Thymus (tissue), 11 donors: ENCODE measurements around the gene SLC38A7. TPM values are rescaled to one million over a fixed set of nuclear protein-coding genes. Genes with fewer than 3 reads are reported as not detected.
A peak's percentile ranks its signal among the peaks of the same experiment; 100 is the strongest.

Source experiments
- DNase-seq, 9 donors: peaks; one replicate each; pipeline ENCODE4 v3.0.0-alpha.2; 2013; ENCODE audit warnings: low spot score in 9 of 9, low read depth in 6 of 9, missing footprints in 1 of 9
- H3K27ac ChIP-seq, 2 donors: one replicate each; pipeline ENCODE4 v1.5.1; 2013; ENCODE audit warnings: control low read depth in 1 of 2, low read depth in 1 of 2, low read length in 1 of 2, mild to moderate bottlenecking in 1 of 2, moderate library complexity in 1 of 2
- H3K27me3 ChIP-seq, 2 donors: one replicate each; pipeline ENCODE4 v1.5.1; 2013; ENCODE audit warnings: low read length in 1 of 2; ENCODE audit not compliant: control insufficient read depth in 2 of 2, insufficient read depth in 1 of 2
- H3K36me3 ChIP-seq, 2 donors: one replicate each; pipeline ENCODE4 v1.5.1; 2013; ENCODE audit warnings: low read length in 1 of 2, mild to moderate bottlenecking in 1 of 2, moderate library complexity in 1 of 2; ENCODE audit not compliant: control insufficient read depth in 2 of 2, insufficient read depth in 2 of 2
- H3K4me1 ChIP-seq, 2 donors: one replicate each; pipeline ENCODE4 v1.5.1; 2013; ENCODE audit warnings: low read length in 2 of 2; ENCODE audit not compliant: control insufficient read depth in 2 of 2, insufficient read depth in 2 of 2
- H3K4me3 ChIP-seq, 2 donors: one replicate each; pipeline ENCODE4 v1.5.1; 2013; ENCODE audit warnings: low read length in 2 of 2, control low read depth in 1 of 2, mild to moderate bottlenecking in 1 of 2
- H3K9me3 ChIP-seq, 2 donors: one replicate each; pipeline ENCODE4 v1.5.1; 2013; ENCODE audit warnings: low read length in 1 of 2, mild to moderate bottlenecking in 1 of 2; ENCODE audit not compliant: control insufficient read depth in 2 of 2, insufficient read depth in 1 of 2
- WGBS: extraction: QIAGEN DNeasy Blood & Tissue Kit; methylation state at CpG from one replicate; pipeline ENCODE4 v1.1.7; 2013; 5-methylcytosine and 5-hydroxymethylcytosine counted together
- polyA plus RNA-seq: library from polyadenylated mRNA; stranded (reverse); fragments of 200-250 nt; gene quantifications from one replicate; pipeline ENCODE4 v1.2.3, GENCODE V29; 2013
- total RNA-seq: library from RNA; stranded (reverse); fragments of 120-200 nt; gene quantifications from one replicate; pipeline ENCODE4 v1.2.4, GENCODE V29; 2013
- donor health status: healthy.

The SLC38A7 gene
- total and polyA plus RNA-seq, 2 donors, result 3.7 to 8.6 TPM

DNA sequence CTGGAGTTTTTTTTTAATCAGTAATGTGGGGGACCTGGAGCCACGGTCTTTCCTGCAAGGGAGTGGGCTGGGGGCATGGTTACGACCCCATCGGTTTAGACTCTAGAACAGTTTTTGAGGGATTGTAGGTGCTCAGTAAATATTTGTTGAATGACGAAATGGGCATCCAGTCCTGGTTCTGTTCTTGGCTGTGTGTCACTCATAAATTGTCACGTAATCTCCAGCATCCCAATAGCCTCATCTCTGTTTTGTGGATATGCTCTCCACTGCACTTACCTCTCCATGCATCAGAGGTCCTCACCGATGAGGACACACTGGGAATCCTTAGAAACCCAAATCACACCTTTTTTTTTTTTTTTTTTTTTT is 497 bp upstream of the SLC38A7 start:
- Histone ChIP-seq H3K27ac (no peak overlapping the region), H3K4me1 (peaks cover 11% of the 10 kb centered on the region in 2 donors), H3K9me3 (no peaks in the 10 kb centered on the region), H3K27me3 (no peaks in the 10 kb centered on the region), H3K36me3 (no peaks in the 10 kb centered on the region), H3K4me3 (no peak overlapping the region)
- WGBS, result 95% methylated on average over 6 of the region's 6 CpGs
- DNase-seq, result no peak

GRCh38 chr16:58684001-58684353 is 593 bp downstream of the SLC38A7 start:
- Histone ChIP-seq H3K27ac (peak overlapping the region in 1 of 2 donors; percentile 31), H3K4me3 (peak overlapping the region; percentile 57 to 83), H3K36me3 (peaks cover 0 to 5% of the 10 kb centered on the region in 2 donors), H3K27me3 (no peaks in the 10 kb centered on the region), H3K4me1 (peaks cover 11% of the 10 kb centered on the region in 2 donors), H3K9me3 (no peaks in the 10 kb centered on the region)
- WGBS, result 34% methylated on average over 3 of the region's 3 CpGs
- DNase-seq, result peak in 1 of 9 donors; percentile 8

GRCh38 chr16:58679763-58680162 is 4.8 kb downstream of the SLC38A7 start:
- peaks cover 8 to 11% of the 10 kb centered on the region in 2 donors for H3K4me1 ChIP-seq
- no peaks in the 10 kb centered on the region for H3K9me3 ChIP-seq
- 97% methylated on average over 16 of the region's 16 CpGs for WGBS
- no peaks in the 10 kb centered on the region for H3K27me3 ChIP-seq
- no peak overlapping the region for H3K4me3 ChIP-seq
- peaks cover 9 to 15% of the 10 kb centered on the region in 2 donors for H3K36me3 ChIP-seq
- H3K27ac ChIP-seq, result no peak overlapping the region
- no peak for DNase-seq

DNA sequence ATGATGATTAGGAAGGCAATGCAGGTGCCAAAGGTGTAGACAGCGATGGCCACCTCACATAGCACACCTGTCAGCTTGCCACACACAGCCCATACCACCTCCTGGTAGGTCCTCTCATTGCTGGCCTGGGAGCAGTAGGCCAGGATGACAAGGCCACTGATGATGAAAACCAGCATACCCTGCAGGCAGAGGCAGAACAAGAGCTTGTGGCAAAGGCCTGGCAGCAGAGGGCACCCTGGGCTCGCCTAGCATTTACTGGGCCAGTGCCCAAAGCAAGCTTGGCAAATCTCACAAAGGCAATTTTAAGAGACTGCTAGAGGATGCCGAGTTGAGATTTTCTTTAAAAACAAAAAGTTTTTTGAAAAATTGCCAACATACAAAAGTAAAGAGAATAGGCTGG is 5.9 kb downstream of the SLC38A7 start:
- no peak for DNase-seq
- Histone ChIP-seq H3K27ac (no peak overlapping the region), H3K4me1 (peaks cover 2 to 5% of the 10 kb centered on the region in 2 donors), H3K36me3 (peaks cover 10 to 15% of the 10 kb centered on the region in 2 donors), H3K9me3 (no peaks in the 10 kb centered on the region), H3K4me3 (no peak overlapping the region), H3K27me3 (no peaks in the 10 kb centered on the region)
- 97% methylated on average over 3 of the region's 3 CpGs for WGBS

DNA sequence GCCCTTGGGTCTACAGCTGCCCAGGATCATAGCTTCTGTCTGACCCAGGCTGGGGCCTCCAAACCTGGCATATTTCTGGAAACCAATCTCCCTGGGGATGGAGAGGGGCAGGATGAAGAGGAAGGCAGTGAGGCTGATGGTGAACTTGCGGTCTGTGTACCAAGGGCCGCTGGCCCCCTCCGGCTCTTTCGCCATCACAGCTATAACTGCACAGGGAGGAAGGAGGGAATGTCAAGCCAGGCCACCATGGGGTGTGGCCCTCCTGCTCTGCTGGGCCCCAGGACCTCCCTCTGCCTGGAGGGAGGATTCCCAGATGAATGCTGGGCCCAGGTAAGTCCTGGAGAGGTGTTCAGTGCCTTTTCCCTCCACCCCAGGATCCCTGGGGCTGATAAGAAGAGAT is 6.3 kb downstream of the SLC38A7 start:
- H3K27ac ChIP-seq, result no peak overlapping the region
- H3K9me3 ChIP-seq, result no peaks in the 10 kb centered on the region
- H3K4me3 ChIP-seq, result no peak overlapping the region
- H3K4me1 ChIP-seq, result peaks cover 0 to under 1% of the 10 kb centered on the region in 2 donors
- peaks cover 10 to 15% of the 10 kb centered on the region in 2 donors for H3K36me3 ChIP-seq
- H3K27me3 ChIP-seq, result no peaks in the 10 kb centered on the region
- DNase-seq, result no peak
- 98% methylated on average over 4 of the region's 4 CpGs for WGBS

DNA sequence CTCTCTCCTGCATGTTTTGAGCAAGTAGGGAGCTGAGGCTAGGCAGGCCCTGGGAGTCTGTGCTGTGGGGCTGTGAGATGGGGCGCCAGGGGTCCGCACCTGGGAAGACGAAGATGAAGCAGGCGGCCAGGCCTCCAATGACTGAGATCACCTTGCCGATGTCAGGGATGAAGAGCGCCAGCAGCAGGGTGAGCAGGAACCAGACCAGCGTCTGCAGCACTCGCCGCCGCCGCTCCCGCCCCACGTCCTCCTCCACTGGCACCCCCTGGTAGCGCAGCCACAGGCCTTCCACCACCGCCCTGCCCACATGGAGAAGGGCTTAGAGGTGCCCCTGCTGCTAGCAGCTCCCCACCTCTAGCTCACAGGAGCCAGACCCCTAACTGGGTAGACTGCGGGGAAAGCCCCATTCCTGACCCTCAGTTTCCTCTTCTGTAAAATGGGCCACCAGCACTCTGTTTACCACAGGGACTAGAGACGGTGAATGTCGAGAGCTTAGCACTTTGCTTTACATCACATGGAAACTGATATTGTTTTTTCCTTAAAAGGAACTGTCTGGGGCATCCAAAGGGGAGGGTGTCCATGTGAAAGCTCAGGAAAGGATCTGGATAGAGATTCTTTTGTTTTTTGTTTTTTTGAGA is 13.5 kb downstream of the SLC38A7 start:
- no peaks in the 10 kb centered on the region for H3K9me3 ChIP-seq
- H3K27ac ChIP-seq, result no peak overlapping the region
- peaks cover 3 to 4% of the 10 kb centered on the region in 2 donors for H3K36me3 ChIP-seq
- DNase-seq, result no peak
- no peak overlapping the region for H3K4me3 ChIP-seq
- H3K27me3 ChIP-seq, result no peaks in the 10 kb centered on the region
- WGBS, result 98% methylated on average over 18 of the region's 18 CpGs
- no peaks in the 10 kb centered on the region for H3K4me1 ChIP-seq

DNA sequence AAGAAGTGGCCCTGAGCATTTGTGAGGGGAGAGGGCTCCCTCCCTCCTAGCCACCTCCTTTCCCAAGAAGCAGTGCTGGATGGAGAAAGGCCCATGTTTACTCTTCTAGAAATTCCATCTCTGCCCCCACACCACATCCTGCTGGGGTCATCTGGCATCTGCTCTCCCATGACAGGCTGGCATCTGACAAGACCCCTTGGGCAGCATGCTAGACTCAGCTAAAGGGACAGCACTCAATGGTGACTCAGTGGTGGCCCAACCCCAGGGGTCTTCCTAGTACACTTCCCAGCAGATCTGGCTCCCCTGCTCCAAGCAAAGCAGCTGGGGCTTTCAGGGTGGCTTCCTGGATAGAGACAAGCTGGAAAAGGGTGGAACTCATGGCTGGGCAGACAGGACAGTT is 14.4 kb downstream of the SLC38A7 start:
- H3K36me3 ChIP-seq, result peaks cover 2 to 7% of the 10 kb centered on the region in 2 donors
- no peaks in the 10 kb centered on the region for H3K9me3 ChIP-seq
- no peaks in the 10 kb centered on the region for H3K4me1 ChIP-seq
- DNase-seq, result no peak
- no peak overlapping the region for H3K4me3 ChIP-seq
- no peaks in the 10 kb centered on the region for H3K27me3 ChIP-seq
- H3K27ac ChIP-seq, result no peak overlapping the region

DNA sequence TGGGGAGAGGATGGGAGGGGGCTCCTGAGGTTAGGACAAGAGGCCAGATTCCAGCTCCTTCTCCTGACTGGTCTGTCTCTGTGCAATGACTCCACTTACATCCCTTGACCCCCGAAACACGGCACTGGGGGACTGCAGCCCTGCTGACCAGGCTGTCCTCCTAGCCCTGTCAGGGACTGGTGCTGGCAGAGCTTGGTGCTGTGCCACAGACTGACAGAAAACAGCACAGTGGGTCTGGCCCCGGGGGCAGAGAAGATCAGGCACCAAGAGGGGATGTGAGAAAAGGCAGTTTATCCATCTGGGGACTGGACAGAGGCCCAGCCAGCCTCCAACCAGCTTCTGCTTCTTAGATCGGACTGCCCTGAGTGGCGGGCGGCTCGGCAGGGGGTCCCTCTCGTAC is 19.4 kb downstream of the SLC38A7 start:
- Histone ChIP-seq H3K27me3 (no peaks in the 10 kb centered on the region), H3K4me3 (no peak overlapping the region), H3K9me3 (no peaks in the 10 kb centered on the region), H3K4me1 (no peaks in the 10 kb centered on the region), H3K27ac (no peak overlapping the region), H3K36me3 (peaks cover 0 to 7% of the 10 kb centered on the region in 2 donors)
- 89% methylated on average over 8 of the region's 8 CpGs for WGBS
- DNase-seq, result no peak

DNA sequence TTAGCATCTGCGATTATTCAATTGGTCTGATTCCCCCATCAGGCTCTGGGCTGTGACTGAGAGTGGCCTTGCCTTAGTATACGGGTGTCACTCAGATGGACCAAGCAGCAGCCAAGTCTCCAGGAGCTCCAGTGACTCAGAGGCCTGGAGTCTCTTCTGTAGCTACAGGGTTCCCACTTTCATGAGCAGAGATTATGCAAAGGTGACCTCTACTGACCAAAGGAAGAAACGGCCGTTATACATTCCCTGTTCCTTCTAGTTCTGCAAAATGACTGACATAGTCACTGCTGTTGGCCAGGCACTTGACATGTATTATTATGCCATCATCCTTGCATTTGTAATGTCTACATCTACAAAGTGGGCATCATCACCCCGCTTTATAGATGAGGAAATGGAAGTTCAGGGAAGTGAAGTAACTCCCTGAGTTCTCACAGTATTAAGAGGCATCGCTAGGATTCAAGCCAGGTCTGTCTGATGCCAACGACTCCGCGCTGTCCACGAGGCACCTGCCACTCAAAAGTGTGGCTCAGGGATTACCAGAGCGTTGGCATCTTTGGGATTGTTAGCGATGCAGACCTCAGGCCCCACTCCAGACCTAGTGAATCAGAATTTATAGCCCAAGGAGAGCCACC is 23.3 kb downstream of the SLC38A7 start:
- DNase-seq, result peak in 3 of 9 donors; percentile 12 to 43 (median 20)
- H3K4me1 ChIP-seq, result no peaks in the 10 kb centered on the region
- peaks cover 0 to 3% of the 10 kb centered on the region in 2 donors for H3K36me3 ChIP-seq
- no peak overlapping the region for H3K27ac ChIP-seq
- H3K27me3 ChIP-seq, result no peaks in the 10 kb centered on the region
- WGBS, result 52% methylated on average over 12 of the region's 12 CpGs
- H3K4me3 ChIP-seq, result no peak overlapping the region
- H3K9me3 ChIP-seq, result no peaks in the 10 kb centered on the region
